NCI-H345 (cell line): ENCODE results near the gene DNAAF1.
A peak's percentile ranks its signal among the peaks of the same experiment; 100 is the strongest.

ENCODE experiments used
- DNase-seq: peaks from one replicate; lab custom pipeline; 2025; lab: John Stamatoyannopoulos, UW

The DNAAF1 gene

DNA sequence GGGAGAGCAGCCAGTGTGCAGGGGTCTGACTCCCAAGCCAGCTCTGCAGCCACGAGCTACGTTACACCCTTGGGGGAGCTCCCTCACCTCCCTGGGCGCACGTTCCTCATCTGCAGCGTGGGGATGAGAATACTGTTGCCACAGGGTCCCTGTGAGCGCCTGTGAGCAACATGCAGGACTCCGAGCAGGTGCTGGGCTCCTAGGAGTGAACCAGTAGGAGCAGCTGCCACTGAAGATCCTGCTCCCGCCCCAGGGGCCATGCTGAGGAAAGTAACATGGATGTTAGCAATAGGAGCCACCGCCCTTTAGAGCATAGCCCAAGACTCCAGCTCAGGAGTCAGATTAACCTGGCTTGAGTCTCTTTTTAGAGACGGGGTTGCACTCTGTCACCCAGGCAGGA lies 15.9 kb downstream of the DNAAF1 start:
- no peak for DNase-seq

DNA sequence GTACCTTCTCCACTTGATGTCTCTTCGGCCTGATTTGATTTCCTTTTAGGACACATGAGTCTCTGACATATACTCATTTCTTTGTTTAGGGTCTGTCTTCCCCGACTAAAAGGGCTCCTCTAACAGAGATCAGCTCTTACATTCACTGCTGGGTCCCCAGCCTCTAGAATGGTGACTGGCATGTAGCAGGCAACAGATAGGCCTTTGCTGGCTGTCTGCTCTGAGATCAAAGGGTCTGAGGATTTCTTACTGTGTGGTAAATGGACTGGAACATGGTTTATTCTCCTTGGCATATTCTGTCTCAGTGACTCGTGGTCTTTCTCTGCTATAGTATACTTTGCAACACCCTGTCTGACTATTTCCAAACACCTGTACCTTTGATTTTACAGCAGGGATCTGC lies 16.7 kb downstream of the DNAAF1 start:
- no peak for DNase-seq

DNA sequence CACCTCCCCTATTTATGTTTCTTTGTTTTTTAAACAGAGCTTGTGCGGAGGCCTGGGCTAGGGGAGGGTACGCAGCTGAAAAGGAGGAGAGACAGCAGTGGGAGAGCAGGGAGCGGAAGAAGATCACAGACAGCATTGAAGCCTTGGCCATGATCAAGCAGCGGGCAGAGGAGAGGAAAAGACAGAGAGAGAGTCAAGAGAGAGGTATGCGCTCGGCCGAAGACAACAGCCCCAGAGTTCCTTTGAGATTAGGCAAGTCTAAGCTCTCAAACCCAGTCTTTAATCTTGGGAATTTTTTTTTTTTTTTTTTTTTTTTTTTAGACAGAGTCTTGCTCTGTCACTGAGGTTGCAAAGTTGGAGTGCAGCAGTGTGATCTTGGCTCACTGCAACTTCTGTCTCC lies 20.6 kb downstream of the DNAAF1 start:
- no peak for DNase-seq

DNA sequence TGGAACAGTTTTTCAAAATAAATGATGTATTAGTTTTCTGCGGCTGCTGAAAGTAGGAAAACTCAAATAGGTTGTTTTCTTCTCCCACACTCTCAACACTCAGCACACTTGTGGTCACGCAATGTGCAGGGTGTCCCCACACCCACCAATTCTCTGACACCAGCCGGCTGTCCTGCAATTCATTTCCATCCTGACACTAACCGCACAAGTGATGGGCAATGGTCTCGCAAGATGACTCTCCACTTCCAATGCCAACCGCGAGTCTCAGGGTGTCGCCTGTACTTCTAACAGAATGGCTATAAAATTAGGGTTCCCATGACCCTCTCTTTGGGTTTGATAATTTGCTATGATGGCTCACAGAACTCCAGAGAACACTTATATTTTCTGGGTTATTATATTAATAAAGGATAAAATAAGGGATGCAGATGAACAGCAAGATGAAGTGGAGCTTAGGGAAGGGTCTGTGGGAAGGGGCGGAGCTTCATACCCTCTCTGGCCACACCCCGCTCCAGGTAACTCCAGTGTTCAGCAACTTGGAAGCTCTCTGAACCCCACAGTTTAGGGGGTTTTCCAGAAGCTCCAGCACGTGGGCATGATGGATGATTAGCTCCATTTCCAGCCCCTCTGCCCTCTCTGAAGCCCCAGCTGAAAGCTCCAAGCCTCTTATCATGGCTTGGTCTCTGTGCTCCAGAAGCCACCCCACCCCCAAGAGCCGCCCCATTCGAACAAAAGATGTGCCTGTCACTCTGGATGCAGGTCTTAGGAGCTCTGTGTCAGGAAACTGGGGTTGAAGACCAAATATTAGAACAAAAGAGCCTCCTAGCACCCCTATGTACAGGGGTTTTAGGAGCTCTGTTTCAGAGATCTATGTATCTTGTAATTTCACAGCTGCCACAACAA lies 21.9 kb downstream of the DNAAF1 start:
- DNase-seq, result no peak

DNA sequence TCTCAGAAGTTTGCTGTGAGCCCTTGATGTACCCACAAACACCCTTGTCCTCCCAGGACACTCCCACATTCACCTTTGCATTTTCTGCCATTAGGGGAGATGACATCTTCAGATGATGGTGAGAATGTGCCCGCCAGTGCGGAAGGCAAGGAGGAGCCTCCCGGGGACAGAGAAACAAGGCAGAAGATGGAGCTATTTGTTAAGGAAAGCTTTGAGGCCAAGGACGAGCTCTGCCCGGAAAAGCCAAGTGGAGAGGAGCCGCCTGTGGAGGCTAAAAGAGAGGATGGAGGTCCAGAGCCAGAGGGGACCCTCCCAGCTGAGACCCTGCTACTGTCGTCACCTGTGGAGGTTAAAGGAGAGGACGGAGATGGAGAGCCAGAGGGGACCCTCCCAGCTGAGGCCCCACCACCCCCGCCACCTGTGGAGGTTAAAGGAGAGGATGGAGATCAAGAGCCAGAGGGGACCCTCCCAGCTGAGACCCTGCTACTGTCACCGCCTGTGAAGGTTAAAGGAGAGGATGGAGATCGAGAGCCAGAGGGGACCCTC lies 24.7 kb downstream of the DNAAF1 start:
- DNase-seq, result no peak

DNA sequence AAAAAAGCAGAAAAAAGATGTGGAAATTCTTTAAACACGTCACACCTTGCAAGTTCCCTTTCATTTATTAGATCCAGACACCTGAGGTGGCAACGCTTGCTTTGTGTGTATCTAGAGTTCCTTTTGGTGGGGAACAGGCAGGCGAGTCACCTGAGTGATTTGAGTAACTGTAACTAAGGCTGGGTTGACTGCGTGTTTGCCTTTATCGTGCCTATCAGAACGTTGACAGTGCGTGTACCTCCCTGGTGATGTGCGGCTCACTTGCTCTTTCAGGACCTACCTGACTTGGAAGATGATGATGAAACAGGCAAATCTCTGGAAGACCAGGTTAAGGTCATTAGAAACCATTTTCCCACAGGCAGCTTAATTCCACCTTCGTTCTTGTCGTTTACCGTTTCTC lies 29.3 kb downstream of the DNAAF1 start:
- DNase-seq, result no peak

DNA sequence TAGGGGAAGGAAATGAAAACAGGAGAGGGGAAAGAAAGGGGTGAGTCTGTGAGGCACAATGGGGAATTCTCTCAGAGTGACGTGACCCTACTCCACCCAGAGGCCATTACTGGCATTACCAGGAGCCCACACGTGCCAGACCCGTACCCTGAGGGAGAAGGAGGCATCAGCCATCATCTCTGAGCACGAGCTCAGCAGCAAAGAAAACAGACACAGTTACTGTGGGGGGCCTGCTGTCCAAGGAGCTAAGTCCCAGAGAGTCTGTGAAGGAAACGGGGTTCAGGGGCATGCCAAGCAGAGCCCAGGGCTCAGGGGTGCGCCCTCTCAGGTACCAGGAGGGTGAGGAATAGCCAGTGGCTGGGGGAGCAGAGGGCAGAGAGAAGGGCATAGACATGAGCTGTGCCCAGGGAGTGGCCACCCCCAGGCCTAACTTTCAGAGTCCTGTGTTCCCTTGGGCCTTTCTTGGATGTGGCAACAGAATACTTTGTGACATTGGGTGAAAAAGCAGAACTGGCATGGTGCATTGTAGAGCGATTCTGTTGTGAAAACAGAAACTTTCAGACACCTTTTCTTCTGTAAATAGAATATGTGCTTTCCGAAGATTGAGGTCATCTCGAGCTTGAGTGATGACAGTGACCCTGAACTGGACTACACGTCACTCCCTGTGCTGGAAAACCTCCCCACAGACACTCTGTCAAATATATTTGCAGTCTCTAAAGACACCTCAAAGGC lies 30.4 kb downstream of the DNAAF1 start:
- peak; percentile 31 for DNase-seq

DNA sequence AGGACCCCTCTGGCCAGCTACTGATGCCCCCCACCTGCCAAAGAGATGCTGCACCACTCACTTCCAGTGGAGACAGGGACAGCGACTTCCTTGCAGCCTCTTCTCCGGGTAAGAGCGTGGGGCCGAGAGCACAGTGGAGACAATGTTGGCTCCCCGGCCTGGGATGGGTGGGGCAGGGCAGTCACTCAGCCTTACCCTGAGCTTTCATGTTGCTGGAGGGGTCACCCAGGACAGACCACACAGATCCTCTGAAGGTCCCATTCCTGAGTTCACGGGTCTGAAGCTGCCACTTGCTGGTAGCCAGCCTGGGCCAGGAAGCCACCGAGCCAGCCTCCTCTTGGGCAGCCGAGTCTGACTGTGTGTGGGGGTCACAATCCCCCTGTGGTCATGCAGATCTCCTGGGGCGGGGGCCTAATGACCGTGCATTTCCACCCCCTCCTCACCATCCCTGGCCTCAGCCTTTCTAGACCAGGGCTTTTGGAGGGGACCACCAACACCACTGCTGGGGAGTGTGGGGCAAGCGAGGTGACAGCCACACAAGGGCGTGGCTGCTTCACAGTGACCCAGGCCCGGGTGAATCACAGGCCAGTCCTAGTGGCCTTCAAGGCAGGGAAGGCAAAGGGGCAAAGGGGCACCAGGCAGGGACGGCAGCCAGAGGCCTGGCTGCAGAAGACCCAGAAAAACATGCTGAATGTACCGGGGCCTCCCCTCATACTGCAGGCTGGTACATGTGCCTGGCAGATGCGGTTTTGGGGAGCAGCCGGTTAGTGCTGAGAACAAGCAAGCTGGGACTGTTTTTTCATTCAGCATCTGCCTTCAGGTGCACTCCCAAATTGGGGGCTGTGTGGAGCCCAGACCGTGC lies 31.3 kb downstream of the DNAAF1 start:
- no peak for DNase-seq

DNA sequence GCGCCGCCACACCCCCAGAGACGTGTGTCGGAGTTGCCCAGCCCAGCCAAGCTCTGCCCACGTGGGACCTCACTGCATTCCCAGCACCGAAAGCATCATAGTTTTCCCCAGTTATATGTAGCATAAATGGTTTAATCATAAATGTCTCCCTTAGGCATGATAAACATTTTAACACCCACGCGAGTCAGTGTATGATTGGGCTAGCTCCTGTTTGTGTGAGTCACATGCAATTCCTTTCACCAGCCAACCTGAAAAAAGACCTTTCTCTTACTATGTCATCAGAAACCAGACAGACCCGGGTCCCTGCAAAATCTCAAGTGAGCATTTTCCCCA lies 32.6 kb downstream of the DNAAF1 start:
- no peak for DNase-seq

DNA sequence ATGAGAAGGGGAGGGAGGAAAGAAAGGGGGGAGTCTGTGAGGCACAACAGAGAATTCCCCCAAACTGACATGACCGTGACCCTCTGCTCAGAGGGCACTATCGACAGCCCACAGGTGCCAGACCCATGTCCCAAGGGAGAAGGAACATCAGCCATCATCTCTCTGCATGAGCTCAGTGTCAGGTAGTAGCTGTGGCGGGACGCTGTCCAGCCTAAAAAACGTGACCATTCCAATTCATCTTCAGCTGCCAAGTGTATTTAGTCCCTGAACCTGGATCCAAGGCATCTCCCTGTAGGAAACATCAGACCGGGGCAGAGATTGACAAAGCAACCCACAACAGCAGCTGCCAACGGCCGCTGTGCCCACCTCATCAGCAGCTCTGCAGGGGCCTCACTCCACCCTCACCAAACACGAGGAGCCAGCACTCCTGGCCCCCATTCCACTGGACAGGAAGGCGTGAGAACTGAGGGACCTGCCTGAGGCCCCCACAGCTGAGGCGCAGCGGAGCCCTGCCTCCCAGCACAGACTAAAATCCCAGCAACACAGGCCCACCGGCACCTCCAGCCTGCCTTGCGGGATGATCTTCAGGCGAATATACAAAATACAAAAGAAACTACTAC lies 33.1 kb downstream of the DNAAF1 start:
- DNase-seq, result no peak

DNA sequence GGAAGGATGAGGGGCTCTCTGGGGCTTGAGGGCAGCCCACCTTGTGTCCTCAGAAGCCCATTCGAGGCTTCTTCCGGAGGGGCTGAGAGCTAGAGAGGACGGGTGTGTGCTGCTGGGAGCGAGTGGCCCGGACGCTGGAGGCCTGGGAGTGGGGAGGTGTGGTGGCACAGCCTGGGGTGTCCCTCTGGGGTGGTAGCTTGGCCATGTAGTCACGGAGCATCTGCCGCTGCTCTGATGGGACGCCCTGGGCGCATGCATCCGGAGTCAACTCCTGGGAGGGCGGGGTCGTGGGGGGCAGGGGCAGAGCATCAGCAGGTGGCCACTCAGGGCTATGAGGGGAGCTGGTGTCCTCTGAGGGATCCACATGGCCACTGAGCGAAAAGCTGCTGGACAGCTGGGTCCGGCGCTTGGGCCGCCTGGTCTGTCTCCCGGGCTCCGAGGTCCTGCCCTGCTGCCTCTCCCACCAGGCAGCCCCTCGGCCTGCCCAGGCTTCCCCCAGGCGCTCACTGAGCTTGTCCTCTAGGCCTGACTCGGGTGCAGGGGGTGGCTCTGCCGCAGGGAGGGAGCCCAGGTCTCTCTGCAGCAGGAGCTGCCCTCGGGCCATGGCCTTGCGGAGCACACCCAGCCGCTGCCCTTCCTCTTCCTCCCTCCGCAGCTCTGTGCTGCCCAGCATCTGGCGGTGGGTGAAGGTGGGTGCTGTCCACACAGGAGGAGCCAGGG lies 33.9 kb downstream of the DNAAF1 start:
- DNase-seq, result no peak

DNA sequence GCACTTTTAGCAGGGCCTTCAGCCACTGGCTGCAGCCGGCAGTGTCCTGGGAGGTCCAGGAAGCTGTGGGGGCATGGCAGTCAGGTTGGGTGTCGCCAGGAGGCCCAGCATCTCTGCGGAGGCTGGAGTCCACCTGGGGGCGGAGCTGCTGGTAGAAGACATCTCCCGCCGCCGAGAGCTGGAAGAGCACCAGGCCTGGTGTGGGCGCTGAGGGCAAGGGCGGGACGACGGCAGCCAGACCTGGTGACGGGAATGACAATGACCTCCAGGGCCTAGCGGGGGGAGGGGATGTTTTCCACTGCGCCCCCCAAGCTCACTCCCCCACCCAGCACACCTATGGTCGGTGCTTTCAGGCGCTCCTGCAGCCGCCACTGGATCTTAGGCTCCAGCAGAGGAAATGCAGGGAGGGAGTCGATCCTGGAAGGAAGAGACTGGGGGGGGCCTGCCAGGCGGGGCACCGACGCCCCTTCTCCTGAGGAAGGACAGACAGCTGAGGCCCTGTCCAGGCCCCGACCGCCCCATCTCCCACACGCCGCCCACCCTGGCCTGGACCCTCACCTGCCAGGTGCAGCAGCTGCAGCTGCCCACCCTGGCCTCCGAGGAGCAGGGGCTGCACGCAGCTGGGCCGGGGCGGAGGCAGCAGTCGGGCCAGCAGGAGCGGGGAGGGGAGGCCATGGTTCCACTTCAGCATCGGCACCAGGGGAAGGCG lies 34.7 kb downstream of the DNAAF1 start:
- DNase-seq, result no peak

DNA sequence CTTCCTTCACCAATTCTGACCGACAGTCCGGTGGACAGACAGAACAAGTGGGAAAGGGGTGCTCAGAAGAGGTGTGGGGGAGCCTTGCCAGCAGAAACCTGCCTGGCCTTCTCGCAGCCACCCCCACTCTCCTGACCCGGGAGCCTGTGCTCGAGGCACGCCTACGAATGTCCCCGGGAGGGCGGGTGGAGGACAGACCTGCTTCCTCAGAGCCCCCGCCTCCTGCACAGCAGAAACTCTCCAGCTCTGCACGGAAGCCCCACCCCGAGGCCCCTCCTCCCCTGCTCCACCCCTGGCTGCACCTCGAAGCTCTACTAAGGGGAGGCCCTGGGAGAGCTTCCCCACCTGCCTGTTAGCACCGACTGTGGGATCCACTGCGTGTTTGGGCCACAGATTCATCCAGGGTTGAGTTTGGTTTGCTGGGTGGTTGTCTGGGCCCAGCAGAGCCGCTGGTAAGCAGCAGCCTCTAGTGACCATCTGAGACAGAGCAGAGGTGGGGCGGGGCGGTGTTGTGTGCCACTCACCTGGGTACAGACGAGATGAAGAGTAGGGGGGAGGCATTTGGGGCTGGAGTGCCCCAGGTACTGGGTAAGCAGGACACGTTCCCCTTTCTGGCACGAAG lies 35.5 kb downstream of the DNAAF1 start:
- DNase-seq, result no peak

DNA sequence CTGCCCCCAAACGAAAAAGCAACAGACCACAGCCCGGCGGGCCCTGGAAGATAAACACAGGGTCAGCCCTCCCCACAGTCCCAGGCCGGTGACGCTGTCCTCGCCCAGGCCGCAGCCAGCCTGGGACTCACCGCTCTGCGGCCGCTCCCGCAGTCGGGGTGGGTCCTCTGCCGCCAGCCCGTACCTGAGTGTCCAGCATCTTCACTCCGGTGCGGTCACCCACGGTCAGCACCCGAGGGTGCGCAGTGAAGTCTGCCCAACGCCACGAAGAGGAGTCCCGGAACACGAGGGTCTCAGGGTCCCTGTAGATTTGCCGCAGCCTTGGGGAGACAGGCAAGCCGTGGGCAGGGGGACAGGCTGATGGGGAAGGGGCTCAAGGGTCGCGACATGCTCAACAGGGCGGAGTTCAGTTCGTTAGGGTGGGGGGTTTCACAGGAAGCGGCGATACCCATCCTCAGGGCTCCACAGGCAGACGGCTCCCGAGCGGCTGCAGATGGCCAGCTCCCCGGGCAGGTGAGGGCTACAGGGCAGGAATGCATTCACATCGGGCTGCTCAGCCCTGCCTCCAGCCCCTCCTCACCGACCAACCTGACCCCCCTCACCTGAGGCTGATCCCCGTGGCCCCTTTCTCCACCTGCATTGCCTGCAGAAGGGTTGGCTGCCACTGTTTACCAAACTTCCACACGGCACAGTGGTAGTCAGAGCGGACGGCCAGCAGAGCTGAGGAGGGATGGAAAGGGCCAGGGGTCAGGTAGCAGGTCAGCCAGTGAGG lies 36.2 kb downstream of the DNAAF1 start:
- no peak for DNase-seq

DNA sequence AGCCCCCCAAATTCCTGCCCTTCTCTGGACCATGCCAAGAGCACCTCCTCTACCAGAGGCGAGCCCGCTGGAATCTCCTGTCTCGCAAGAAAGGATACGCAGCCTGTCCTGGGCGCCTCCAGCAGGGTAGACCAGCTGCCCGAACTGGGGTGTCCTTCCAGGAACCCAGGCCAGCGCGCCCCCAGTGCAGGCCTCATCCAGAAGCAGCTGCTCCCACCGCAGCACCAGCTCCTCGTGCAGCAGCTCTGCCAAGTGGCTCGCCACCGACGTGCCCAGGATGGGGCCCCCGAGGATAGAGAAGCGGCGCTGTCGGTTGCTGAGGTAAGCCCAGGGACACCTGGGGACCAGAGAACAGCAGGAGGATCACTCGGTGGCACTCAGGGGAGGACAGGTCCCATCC lies 37.0 kb downstream of the DNAAF1 start:
- DNase-seq, result no peak

DNA sequence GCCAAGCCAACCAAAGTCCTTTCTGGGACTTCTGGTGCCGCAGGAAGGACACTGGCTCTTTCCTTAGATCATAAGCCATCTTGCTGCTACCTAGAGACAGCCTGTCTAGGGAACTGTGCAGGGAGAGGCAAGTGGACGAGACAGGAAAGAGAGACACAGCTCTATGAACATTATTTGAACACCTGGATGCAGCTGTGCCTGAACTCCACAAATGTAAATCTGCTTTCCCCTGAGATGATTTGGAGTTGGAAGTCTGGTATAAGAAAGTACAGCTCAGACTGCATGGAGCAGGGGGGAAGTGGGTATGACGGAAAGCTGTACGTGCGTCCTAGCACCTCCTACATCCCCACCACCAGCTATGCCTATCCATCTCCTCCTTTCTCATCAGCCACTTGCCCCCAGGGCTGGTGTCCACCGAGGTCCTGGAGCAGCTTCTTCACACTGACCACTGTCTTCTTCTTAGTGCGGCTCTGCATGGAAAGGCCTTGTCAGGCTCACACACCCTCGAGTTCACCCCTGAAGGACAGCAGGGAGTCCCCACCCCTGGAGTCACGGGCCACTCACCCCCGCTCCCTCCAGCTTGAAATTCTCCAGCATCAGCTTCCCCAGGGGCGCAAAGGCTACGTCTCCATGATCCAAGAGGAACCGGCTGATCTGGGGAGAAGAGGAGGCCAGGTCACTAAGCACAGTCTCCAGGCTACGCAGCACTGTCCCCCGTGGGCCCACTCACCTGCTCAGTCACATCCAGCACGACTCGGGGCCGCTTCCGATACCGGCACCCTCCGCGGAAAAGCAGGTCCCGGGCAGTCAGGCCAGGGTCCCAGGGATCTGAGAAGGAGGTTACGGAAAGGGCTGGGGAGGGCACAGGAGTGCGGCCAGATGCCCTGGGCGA lies 37.8 kb downstream of the DNAAF1 start:
- DNase-seq, result no peak

DNA sequence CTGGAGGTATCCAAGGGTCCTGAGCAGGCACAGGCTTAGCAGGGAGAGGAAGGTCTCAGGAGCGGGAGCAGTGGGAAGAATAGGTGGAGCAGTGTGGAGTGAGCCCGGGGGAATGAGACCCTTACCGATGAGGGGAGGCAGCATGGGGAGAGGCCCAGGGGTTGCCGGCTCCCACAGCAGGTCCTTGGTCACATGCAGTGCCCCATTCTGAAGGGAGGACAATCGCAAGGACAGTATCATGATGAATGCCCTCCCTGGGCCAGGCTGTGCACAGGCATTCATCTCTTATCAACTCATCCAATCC lies 38.4 kb downstream of the DNAAF1 start:
- no peak for DNase-seq

DNA sequence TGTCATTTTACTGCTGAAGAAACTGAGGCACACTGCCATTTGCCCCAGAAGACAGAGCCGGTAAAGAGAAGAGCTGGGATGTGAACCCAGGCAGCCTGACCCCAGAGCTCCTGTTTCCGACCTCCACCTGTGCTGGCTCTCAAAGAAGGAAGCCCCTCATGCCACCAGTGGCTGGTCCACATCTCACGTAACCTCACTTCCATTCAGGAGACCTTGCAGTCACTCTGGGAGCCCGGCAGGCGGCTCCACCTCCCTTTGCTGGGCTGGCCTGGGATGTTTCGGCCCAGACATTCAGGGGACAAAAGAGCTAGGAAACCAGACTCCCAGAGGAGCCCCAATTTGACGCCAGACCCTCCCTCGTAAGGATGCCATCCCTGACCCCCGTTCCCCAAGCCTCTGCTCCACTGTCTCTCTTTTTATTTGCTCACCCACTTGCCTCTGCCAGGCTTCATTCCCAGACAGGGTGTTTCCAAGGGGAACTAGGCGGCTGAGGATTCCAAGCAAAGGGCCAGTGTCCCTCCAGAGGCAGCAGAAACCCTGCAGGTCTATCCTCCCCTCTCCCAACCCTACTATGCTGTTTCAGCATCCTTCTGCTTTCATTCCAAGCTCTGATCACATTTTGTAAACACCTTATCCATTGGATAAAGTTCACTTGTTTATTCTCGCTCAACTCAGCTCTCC lies 38.9 kb downstream of the DNAAF1 start:
- DNase-seq, result no peak
